Right lung (tissue), 10 donors: ENCODE measurements around the gene LRRC70. TPM values are rescaled to one million over a fixed set of nuclear protein-coding genes. Genes with fewer than 3 reads are reported as not detected.
A peak's percentile ranks its signal among the peaks of the same experiment; 100 is the strongest.
"Not testable (repeated sequence)": the region's sequence is repeated elsewhere in the genome, so short reads cannot be mapped to it uniquely, and the experiment has no call there.

Experiments used
- DNase-seq, 2 donors: peaks; one replicate each; pipeline ENCODE4 v3.0.0-alpha.2; 2013
- long read RNA-seq, 8 donors: transcript quantifications; one replicate each; lab custom pipeline, GENCODE V29; 2026
- polyA plus RNA-seq, 5 donors: library from polyadenylated mRNA; unstranded; fragments of 120-200 nt; gene quantifications; one replicate each; pipeline versions ENCODE4 v1.2.1 to v1.2.3, GENCODE V29; 2013; ENCODE audit warnings: inconsistent platforms in 1 of 5, low replicate concordance in 1 of 5; ENCODE audit not compliant: insufficient read length in 5 of 5, insufficient read depth in 1 of 5

Gene LRRC70, protein sequence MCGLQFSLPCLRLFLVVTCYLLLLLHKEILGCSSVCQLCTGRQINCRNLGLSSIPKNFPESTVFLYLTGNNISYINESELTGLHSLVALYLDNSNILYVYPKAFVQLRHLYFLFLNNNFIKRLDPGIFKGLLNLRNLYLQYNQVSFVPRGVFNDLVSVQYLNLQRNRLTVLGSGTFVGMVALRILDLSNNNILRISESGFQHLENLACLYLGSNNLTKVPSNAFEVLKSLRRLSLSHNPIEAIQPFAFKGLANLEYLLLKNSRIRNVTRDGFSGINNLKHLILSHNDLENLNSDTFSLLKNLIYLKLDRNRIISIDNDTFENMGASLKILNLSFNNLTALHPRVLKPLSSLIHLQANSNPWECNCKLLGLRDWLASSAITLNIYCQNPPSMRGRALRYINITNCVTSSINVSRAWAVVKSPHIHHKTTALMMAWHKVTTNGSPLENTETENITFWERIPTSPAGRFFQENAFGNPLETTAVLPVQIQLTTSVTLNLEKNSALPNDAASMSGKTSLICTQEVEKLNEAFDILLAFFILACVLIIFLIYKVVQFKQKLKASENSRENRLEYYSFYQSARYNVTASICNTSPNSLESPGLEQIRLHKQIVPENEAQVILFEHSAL
- polyA plus RNA-seq = 10 to 100 TPM in 1 of 5 donors, 1 to 10 TPM in 4; 6.2 to 11.8 (median 8.2) TPM
- long read RNA-seq, donor 1, partial matches to known transcripts = 0 of 5 reads
- long read RNA-seq, donor 1, other reads (novel, unspliced or antisense) = 0 of 5 reads
- long read RNA-seq, donor 2, partial matches to known transcripts = 0 of 4 reads
- long read RNA-seq, donor 2, other reads (novel, unspliced or antisense) = 0 of 4 reads
- long read RNA-seq, donor 3, partial matches to known transcripts = 0 of 2 reads
- long read RNA-seq, donor 3, other reads (novel, unspliced or antisense) = 0 of 2 reads
- long read RNA-seq, donor 4, partial matches to known transcripts = 0 of 1 reads
- long read RNA-seq, donor 4, other reads (novel, unspliced or antisense) = 0 of 1 reads
- long read RNA-seq, donor 5, partial matches to known transcripts = 0 of 2 reads
- long read RNA-seq, donor 5, other reads (novel, unspliced or antisense) = 0 of 2 reads
- long read RNA-seq, donor 6, partial matches to known transcripts = 0 of 3 reads
- long read RNA-seq, donor 6, other reads (novel, unspliced or antisense) = 0 of 3 reads
- long read RNA-seq, donor 7, partial matches to known transcripts = 0 of 4 reads
- long read RNA-seq, donor 7, other reads (novel, unspliced or antisense) = 0 of 4 reads
- long read RNA-seq, donor 8, partial matches to known transcripts = 0 of 1 reads
- long read RNA-seq, donor 8, other reads (novel, unspliced or antisense) = 0 of 1 reads

DNA sequence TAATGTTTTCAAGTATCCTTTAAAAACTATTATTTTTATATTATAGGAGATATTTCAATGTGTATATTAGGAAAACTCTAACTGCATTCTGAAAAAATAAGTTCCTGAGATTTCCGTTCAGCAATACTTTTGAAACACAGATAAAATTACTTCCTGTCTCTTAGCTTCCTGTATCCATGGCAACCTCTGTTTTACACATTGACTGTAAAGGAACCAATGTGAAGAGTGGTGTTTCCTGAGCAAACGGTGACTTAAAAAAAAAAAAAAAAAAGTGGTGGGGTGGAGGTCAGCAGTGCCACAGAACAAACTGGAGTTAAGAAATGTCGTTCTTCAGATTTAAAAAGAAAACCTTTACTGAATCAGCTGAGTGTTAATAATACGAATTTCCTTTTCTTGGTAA is at the start of gene LRRC70:
Gene LRRC70, plus strand, starts transcription at position 280 of the 400 bp plus-strand sequence. CDS start 620 bp downstream, outside the sequence.
- peak; percentile 49 to 52 for DNase-seq

DNA sequence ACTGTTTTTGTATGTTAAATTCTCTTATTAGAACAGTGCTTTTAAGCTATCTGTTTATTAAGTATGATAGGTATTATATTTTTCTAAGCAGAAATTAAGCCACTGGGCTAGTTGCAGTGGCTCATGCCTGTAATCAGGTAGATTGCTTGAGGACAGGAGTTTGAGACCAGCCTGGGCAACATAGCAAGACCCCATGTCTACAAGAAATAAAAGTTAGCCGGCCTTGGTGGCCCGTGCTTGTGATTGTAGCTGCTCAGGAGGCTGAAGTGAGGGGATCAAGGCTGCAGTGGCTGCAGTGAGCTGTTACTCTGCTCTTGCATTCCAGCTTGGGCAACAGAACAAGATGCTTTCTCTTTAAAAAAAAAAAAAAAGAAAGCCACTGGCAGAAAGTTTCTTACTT is 45.0 kb upstream of the LRRC70 start:
- DNase-seq = no peak

DNA sequence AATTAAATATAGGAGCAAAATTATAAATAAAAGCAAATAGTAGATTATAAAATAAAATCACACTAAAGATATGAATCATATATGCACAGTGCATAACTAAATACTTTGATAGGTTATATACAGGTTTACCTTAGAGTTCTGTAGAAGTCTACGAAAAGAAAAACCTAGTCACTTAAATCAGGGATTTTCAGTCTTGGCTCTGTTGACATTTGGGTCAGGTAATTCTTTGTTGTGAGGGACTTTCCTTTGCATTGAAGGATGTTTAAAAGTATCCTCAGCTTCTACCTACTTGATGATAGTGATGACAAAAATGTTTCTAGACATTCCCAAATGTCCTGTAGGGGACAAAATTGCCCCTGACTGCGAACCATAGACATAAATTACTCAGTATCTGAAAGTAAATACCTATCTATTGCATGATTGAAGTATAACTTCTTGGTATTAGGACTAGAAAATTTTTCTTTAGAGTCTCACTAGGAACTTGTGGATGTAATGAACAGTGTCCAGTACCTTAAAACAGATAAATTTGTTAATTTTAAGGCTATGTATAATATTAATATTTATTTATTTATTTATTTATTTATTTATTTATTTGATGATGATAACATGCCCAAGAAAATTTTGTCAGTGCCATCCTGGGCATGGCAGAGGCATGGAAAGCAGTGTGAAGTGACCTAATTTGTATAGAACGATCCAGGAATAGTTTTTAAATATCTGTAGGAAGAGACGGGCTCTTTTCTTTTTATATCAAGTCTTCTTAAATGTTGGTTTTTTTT is 44.0 kb upstream of the LRRC70 start:
- no peak for DNase-seq

DNA sequence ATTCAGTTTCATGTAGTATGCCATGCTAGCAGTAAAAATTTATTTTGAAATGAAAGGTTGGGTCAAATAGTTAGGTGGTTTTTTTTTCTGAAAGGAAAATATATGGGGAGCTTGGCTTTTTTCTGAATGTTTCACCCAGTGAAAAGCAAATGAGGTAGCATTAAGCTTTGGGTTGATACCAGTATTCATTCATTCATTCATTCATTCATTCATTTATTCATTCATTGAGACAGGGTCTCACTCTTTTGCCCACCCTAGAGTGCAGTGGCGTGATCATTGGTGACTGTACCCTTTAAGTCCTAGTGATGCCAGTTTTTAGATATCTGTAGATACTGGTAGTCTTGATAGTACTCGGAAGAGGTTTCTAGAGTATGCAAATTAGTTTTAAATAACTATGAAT is 42.4 kb upstream of the LRRC70 start:
- DNase-seq = no peak

DNA sequence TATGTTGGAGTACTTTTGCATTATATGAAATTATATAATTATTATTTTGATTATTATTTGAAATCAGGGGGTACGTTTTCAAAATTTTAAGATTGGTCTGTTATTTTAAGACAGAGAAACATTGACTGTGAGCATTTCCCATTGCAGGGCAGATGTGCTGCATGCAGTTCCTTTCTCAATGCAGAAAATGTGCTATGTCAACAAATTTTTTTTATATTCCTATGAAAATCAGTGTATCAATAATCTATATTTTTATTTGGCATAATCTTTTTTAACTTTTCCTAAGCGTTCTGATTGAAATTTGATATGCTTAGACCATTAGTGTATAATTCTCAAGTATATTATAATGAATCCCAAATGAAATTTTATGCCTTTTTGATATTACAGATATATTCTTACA is 41.8 kb upstream of the LRRC70 start:
- DNase-seq = no peak

DNA sequence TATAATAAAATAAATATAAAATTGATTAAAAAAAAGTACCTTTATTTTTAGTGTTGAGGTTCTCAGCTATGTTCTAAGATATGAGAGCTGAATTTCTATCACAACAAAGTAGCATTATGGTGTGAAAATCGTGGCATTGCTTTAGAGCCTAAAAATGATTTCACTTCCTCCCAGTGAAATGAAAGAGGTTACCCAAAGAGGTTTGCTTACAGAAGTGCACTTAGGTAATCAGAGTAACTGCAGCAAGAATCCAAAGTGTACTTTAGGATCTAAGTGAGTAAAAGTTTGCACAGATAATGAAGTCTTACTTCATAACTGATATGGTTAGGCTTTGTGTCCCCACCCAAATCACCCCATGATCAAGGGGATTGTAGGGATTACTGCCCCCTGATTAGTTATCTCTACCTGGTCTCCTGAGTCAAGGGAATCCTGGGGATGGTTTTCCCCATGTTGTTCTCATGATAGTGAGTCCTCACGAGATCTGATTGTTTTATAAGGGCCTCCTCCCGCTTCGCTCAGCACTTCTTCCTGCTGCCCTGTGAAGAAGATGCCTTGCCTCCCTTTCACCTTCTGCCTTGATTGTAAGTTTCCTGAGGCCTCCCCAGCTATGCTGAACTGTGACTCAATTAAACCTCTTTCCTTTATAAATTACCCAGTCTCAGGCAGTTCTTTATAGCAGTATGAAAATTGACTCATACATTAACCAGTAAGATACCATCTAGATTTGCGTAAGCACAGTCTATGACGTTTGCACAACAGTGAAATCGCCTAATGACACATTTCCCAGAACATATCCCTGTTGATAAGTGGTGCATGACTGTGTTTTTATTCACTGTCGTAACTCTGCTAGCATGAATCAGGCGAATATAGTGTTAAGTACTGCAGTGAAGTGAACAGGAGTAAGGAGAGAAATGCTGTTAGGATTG is 40.3 kb upstream of the LRRC70 start:
- no peak for DNase-seq

DNA sequence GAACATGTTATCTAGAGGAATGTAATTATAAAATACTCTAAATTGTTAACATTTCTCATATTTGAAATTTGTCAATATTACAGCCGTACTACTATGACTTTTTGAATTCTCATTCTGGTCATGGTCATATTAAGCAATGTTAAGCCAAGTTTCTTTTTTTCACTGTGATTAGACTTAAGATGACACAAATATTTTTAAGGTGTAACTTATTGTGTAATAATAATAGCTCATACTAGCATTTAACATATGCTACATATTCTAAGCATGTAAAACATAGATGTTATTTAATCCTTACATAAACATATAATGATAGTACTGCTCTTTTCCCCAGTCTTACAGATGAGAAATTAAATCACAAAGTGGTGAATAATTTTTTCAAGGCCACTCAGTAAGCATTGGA is 35.9 kb upstream of the LRRC70 start:
- no peak for DNase-seq

DNA sequence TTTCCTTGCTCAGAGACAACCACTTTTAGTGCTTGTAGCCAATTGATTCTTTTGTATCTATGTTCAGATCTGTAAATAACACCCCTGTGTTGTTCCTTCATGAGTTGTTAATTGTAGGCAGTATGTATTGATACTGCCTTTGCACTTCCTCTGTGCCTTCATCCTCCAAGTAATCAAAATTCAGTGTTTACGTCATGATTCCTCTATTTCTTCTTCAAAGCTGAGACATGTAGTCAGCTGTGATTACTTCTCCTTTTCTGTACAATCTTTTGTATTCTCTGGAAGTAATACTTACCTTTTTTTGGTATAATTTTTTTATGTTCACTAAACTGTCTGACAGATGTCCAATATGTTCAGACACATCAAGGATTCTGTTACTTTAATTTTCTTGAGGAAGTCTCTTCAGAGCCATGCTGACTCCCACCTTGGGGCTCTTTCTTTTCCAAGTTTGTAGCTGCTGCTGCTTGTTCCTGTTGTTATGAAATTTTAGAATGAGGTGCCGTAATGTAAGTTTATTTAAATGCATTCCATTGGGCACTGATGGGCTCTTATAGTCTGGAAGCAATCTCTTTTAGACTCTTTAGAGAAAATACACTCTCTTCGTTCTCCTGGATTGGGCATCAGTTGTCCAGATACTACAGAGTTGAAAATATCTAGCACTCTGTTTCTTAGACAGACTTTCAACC is 30.5 kb upstream of the LRRC70 start:
- no peak for DNase-seq

DNA sequence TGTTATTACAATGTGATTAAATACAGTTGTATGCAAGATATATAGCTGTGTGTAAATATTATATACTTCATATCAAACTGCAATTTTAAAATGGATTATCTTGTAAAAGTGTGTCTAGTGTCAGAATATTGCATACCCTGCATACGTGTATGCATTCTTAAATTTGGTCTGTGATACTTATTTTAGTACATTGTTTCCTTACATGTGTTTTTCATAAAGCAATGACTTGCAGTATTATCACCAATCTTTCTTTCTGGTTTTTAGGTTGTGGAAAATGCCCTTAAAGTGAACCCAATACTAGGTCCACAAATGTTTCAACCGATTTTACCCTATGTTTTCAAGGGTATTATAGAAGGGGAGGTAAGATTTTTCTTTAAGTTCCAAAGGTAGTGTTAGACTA is 28.5 kb upstream of the LRRC70 start:
- no peak for DNase-seq

DNA sequence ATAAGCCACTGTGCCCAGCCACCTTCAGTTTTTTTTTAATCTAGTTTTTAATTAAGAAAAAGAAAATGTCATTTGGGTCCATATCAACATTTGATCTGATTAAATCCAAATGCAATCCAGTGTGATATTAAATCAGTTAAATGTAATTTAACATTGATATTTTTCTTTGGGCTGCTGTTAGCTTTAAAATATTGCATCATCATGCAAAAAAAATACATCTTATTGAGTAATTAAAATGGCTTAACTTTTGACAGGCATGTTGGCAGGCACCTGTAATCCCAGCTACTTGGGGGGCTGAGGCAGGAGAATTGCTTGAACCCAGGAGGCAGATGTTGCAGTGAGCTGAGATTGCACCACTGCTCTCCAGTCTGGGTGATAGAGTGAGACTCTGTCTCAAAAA is 22.7 kb upstream of the LRRC70 start:
- no peak for DNase-seq

DNA sequence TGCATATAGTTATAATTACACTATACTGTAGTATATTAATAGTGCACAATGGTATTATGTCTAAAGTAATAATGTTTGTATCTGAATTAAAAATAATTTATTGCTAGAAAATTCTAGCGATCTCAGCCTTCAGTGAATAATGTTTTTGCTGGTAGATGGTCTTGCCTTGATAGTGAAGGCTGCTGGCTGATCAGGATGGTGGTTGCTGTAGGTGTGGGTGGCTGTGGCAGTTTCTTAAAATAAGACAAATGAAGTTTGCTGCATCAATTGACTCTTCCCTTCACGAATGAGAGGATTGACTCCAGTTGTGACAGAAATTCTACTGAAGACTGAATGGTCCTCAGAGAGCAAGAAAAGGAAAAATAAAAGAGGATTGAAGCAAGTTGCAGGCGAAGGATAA is 19.7 kb upstream of the LRRC70 start:
- no peak for DNase-seq

DNA sequence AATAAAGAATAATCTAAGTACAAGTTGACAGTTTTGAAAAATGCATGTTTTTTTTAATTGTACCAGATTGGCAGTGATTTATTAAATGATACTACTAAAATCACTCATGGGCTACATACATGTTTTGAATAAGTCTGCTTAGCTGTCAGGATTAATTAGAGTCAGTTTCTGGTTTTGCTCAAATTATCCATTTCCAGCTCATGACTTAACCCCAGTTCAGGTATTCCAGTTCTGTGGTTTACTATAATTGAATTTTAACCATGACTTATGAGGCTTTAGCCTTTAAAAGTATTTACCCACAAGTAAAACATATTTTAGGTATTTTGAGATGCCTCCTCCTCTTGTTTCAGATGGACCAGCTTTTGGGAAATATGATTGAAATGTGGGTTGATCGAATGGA is 17.8 kb upstream of the LRRC70 start:
- no peak for DNase-seq

DNA sequence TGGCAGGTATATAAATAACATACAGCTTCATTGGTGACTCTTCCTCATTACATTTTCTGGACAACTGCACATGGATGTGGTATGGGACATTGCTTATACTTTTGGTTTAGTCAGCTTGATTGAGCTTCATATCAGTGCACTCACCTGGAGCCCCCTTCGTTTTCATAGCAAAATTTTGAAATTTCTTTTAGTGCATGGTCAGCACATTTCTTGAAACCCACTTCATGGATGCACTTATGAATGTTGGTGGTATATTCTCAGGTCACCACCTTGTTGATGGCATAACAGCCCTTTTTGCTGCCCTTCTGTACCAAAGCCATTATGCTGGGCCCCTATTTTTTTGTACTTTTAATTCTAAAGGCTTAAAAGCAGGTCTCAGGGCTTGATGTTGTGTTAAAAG is 16.7 kb upstream of the LRRC70 start:
- DNase-seq = no peak

DNA sequence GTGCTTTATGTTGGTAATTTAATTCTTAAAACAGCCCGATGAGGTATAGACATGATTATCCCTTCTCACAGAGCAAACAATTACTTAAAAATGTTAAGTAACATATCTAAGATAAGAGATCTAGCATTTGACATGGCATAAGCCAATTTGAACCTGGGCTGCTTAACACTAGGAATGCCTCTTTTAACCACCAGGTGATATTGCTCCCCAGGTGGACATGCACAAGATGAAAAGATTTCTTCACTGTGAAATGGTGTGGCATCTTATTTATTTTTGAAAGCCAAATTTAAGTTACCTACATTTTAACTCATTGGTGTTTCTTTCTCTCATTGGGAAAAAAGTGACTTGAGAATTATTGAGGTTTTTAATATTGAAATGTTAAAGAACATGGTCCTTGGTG is 15.8 kb upstream of the LRRC70 start:
- DNase-seq = no peak

DNA sequence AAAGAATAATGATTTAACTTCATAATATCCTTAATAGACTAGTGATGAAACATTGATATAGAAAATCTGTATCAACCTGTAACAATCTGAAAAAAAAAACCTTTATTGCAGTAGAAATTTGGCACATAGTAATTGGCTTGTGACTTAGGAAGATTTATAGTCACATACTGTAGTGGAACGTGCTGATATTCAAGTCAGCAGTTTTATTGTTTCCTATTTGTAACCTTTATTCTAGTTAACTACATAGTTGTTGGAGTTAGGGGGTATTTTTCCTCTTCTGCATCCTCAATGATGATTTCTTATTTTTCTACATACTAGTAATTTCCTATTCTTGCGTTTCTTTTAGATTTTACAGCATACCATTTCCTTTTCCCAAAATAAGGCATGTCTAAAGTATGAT is 14.5 kb upstream of the LRRC70 start:
- DNase-seq = no peak

DNA sequence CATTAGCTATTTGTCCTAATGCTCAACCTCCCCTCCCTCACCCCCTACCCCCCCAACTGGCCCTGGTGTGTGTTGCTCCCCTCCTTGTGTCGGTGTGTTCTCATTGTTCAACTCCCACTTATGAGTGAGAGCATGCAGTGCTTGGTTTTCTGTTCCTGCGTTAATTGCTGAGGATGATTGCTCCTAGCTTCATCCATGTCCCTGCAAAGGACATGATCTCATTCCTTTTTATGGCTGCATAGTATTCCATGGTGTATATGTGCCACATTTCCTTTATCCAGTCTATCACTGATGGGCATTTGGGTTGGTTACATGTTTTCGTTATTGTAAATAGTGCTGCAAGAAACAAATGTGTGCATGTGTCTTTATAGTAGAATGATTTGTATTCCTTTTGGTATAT is 12.9 kb upstream of the LRRC70 start:
- DNase-seq = not testable (repeated sequence)

DNA sequence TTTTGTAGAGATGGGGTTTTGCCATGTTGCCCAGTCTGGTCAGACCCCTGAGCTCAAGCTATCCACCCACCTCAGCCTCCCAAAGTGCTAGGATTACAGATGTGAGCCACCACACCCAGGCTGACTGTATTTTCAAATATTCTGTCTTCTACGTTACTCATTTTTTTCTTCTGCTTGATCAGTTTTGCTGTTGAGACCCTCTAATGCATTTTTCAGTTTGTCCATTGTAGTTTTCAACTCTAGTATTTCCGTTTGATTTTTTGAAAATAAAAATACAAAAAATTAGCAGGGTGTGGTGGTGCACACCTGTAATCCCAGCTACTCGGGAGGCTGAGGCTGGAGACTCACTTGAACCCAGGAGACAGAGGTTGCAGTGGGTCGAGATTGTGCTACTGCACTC is 10.5 kb upstream of the LRRC70 start:
- no peak for DNase-seq

DNA sequence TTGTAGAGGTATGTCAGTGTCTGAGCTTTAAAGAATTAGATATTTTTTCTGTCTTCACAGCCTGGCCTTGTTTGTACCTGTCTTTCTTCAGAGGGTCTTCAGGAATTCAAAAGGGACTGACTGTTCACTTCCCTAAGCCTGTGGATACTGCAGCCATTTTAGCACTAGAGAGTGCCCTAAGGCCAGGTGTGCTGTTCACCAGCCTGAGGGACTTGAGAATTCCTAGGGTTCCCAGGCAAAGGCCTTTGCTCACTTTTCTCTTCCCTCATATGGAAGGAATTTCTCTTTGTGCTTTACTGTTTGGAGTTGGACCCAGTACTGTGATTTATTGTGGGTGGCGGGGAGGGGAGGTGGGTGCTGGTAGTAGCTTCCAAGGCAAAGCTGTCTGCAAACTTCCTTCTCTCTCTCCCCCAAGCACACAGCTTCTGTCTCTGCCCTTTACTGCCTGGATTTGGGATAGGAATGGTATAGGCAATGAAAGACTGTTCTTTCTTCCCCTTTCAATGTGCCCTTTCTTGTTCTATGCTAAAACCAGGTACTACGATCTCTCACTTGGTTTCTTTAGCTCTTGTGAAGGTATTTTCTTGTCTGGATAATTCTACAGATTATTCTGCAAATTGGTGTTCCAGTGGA is 9.7 kb upstream of the LRRC70 start:
- no peak for DNase-seq

DNA sequence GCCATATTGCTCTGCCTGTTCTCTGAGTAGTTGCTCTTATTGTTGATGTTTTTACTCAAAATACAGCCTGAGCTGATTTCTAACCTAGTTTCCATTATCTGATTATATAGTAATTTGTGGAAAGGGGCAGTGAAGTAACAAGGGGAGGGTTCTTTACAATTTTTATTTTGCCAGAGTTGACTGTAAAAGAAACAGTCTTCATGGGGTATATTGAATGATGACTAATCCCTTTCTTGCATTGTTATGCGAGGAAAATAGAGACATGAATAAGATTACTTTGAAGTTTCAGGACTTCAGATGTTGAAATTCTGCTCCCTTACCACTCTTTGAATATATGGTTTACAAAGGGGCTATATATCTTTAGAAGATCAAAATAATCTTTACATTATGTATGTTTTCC is 9.1 kb upstream of the LRRC70 start:
- no peak for DNase-seq
